H1 (cell line): ENCODE measurements around the gene MCEE.

Experiments
- BACH1 ChIP-seq: IDR thresholded peaks from 2 replicates; pipeline ENCODE4 v1.6.1; 2012; ENCODE audit warnings: low read length, improper control_type of control experiment
- BRCA1 ChIP-seq: IDR thresholded peaks from 2 replicates; pipeline ENCODE4 v1.6.1; 2012; ENCODE audit warnings: low read depth, low read length, improper control_type of control experiment
- CTCF ChIP-seq, 3 experiments: IDR thresholded peaks; 1 replicate in 2 of 3; 2 replicates in 1 of 3; pipeline versions ENCODE4 v1.5.1 to v1.6.1; 2011; ENCODE audit warnings: low read length in 3 of 3, mild to moderate bottlenecking in 3 of 3, inconsistent platforms in 2 of 3, low read depth in 1 of 3, moderate library complexity in 1 of 3; ENCODE audit not compliant: insufficient read depth in 1 of 3; ENCODE audit errors: control extremely low read depth in 1 of 3
- EZH2 ChIP-seq: fragments of 200-600 bp; sonication (generic); IDR thresholded peaks from 2 replicates; pipeline ENCODE4 v1.7.1; 2012; ENCODE audit warnings: low read depth, mild to moderate bottlenecking, moderate library complexity, low read length, inconsistent platforms; ENCODE audit not compliant: severe bottlenecking
- GTF2F1 ChIP-seq: IDR thresholded peaks from 2 replicates; pipeline ENCODE4 v1.6.1; 2012; ENCODE audit warnings: low read depth, low read length, improper control_type of control experiment, borderline replicate concordance
- MAFK ChIP-seq: IDR thresholded peaks from 2 replicates; pipeline ENCODE4 v1.6.1; 2012; ENCODE audit warnings: low read depth, mild to moderate bottlenecking, improper control_type of control experiment, low read length
- POLR2AphosphoS5 ChIP-seq: IDR thresholded peaks from 2 replicates; pipeline ENCODE4 v1.6.1; 2011; ENCODE audit warnings: low read depth, low read length
- RFX5 ChIP-seq: IDR thresholded peaks from 2 replicates; pipeline ENCODE4 v1.6.1; 2011; ENCODE audit warnings: low read depth, low read length, improper control_type of control experiment, borderline replicate concordance
- SIN3A ChIP-seq, 2 experiments: IDR thresholded peaks in 1 of 2; conservative IDR thresholded peaks in 1 of 2; 2 replicates each; pipeline ENCODE4 v1.6.1; 2011 to 2012; ENCODE audit warnings: low read length in 2 of 2, improper control_type of control experiment in 1 of 2, low read depth in 1 of 2, mild to moderate bottlenecking in 1 of 2
- TAF1 ChIP-seq: IDR thresholded peaks from 2 replicates; pipeline ENCODE4 v1.6.1; 2011; ENCODE audit warnings: mild to moderate bottlenecking, low read depth, low read length
- TCF12 ChIP-seq: IDR thresholded peaks from 2 replicates; pipeline ENCODE4 v1.6.1; 2011; ENCODE audit warnings: low read depth, mild to moderate bottlenecking, low read length
- ZNF274 ChIP-seq: IDR thresholded peaks from 2 replicates; pipeline ENCODE4 v1.7.0; 2012; ENCODE audit warnings: low read length, borderline replicate concordance; ENCODE audit errors: extremely low read depth

- TF ChIP-seq BACH1 (no peak), GTF2F1 (no peak), CTCF (IDR thresholded peaks at IDR 0.05; ENCODE audit: control extremely low read depth in 1 of 3, insufficient read depth in 1 of 3, low read depth in 1 of 3, low read length in 3 of 3) (no peak), EZH2 (no peak), ZNF274 (no peak), SIN3A (conservative IDR thresholded peaks at IDR 0.05 in 1 of 2, IDR thresholded peaks at IDR 0.05 in 1 of 2; ENCODE audit: low read depth in 1 of 2, low read length in 2 of 2) (no peak), TAF1 (no peak), POLR2AphosphoS5 (no peak), TCF12 (no peak), MAFK (no peak), BRCA1 (no peak), RFX5 (no peak)
Observed at GRCh38 chr2:71101656-71102055, 28.4 kb downstream of the MCEE start.
